Esophagus muscularis mucosa (tissue), 4 donors: ENCODE results near the gene RAD18.

ENCODE experiments used
- CTCF ChIP-seq, 3 experiments: fragments of 200-600 bp in 2 of 3; fragments of 450-650 bp in 1 of 3; sonication (generic) in 2 of 3; IDR thresholded peaks; one replicate each; pipeline ENCODE4 v1.5.1; 2017 to 2019; ENCODE audit warnings: antibody characterized with exemption in 3 of 3, mild to moderate bottlenecking in 2 of 3, moderate library complexity in 1 of 3
- EP300 ChIP-seq: sonication (generic); formaldehyde crosslinking; IDR thresholded peaks from one replicate; pipeline ENCODE4 v1.6.1; 2017; ENCODE audit warnings: antibody characterized with exemption
- POLR2A ChIP-seq: fragments of 450-650 bp; IDR thresholded peaks from one replicate; pipeline ENCODE4 v1.6.1; 2017; ENCODE audit warnings: antibody characterized with exemption, moderate library complexity, mild to moderate bottlenecking, low read depth
- POLR2AphosphoS5 ChIP-seq, 2 donors: sonication (generic); formaldehyde crosslinking; IDR thresholded peaks; one replicate each; pipeline ENCODE4 v1.6.1; 2017; ENCODE audit warnings: antibody characterized with exemption in 2 of 2

GRCh38 chr3:8857720-8858367 lies 105.4 kb downstream of the RAD18 start:
- no peak for TF ChIP-seq POLR2AphosphoS5 (IDR thresholded peaks at IDR 0.05)
- no peak for TF ChIP-seq POLR2A
- TF ChIP-seq EP300 = no peak
- TF ChIP-seq CTCF (IDR thresholded peaks at IDR 0.05) = no peak
